Colon (tissue), 2 donors: ENCODE measurements around the gene PPCDC.
"Not testable (repeated sequence)": the region's sequence is repeated elsewhere in the genome, so short reads cannot be mapped to it uniquely, and the experiment has no call there.

ENCODE experiments used
- FAIRE-seq: peaks from 2 replicates; lab custom pipeline; 2012; peaks lifted over from hg19 to GRCh38; lab: Jason Lieb, UNC
- donor health status: control.
- donor health status: control.

The PPCDC gene

DNA sequence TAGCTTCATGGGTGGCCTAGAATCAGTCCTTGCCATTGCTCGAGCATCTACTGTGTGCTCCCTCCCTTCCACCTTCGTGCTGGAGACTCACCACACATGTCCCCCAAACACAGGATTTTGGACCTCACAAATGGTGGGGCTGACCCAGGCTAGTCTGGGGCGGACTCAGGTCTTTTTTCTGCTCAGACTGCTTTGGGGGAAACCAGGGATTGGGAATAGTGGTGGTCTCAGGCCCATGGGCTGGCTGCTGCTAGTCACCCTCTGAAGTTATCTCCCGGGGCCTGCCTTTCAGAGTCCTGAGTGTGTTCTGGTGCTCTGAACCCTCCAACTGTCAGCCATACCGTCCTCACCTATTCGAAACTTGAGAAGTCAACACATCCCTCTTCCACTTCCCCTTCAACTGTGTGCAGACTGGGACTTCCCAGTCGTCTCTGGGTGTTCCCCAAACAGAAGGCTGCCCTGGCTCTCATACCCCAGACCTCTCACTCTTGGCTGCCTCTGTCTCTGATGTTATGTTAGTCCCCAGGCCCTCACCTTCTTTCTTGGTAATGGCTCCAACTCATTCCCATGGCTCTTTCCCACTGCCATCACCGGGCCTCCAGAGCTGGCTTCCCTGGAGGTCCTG lies 46.0 kb downstream of the PPCDC start:
- FAIRE-seq = no peak

DNA sequence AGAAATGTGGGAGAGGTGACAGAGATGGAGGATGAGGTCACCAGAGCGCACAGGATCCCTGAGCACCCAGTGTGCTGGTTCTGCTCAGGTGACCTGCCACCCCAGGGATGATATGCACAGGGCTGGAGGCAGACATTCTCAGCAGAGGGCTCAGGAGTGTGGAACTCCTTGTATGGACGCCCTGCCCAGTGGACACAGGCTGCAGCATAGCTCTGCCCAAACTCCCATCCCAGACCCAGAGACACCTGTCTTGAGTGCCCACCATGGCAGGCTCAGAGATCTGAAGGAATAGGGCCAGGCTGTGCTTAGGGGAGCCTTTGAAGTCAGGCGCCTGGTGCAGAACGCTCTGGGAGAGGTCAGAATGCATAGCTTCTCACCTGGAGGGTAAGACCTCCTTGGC lies 47.3 kb downstream of the PPCDC start:
- FAIRE-seq = no peak

DNA sequence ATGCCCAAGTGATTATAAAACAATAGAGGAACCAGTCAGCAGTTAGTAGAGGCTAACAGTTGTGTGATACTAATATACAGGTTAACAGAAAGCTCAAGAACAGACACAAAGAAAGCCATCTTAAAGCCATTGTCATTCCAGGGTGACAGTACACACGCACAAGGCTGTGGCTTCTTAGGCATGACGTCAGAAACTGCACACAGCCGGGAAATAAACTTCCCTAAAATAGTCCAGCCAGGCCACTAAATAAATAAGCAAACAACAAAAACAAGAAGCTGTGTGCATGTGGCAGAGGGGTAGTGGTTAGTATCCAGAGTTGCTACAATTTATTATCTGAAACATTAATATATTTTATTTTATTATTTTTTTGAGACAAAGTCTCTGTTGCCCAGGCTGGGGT lies 49.8 kb downstream of the PPCDC start:
- no peak for FAIRE-seq

DNA sequence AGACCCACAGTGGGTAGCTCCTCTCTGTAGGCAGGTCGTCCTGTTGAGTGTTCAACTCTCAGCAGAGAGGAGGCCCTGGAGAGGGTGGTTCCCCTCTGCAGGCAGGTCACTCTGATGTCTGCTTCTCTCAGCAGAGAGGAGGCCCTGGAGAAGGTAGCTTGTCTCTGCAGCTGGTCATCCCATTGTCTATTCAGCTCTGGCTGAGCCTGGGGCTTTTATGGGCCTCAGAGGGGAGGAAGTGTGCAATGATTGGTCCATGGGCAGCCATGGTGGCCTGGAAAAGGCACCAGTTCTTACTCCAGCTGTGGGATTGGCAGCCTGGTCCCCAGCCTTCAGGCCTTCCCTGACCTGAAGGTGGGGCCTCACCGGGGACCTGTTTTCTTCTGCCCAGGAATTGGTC lies 52.9 kb downstream of the PPCDC start:
- FAIRE-seq = no peak

DNA sequence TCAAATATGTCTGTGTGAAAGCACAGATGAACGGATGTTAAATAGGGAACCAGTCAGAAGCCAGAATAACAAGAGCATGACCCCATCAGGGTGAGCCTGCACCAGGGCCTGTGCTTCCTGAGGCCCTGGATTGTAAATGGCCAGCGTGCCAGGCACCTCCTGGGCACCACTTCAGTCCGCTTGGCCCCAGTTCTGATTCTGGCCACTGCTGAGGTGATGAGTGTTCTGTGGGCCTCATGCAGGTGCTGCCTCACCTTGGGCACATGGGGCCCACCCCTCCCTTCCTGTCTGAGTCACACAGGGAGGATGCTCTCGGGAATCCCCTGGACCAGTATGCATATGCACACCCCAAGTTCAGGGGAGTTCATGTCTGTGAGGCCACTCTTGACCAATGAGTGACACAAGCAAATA lies 54.2 kb downstream of the PPCDC start:
- FAIRE-seq = not testable (repeated sequence)

DNA sequence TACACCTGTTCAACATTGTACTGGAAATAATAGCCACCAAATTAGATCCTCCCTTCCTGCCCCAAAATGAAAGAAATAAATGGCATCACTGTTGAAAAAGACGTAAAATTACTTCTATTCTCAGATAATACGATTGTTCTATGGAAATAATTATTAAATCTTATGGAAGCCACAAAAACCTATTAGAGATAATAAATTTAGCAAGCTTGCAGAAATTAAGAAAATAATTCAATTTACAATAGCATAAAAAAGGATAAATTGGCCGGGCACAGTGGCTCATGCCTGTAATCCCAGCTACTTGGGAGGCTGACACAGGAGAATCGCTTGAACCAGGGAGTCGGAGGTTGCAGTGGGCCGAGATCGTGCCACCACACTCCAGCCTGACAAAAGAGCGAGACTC lies 57.8 kb downstream of the PPCDC start:
- FAIRE-seq = no peak

DNA sequence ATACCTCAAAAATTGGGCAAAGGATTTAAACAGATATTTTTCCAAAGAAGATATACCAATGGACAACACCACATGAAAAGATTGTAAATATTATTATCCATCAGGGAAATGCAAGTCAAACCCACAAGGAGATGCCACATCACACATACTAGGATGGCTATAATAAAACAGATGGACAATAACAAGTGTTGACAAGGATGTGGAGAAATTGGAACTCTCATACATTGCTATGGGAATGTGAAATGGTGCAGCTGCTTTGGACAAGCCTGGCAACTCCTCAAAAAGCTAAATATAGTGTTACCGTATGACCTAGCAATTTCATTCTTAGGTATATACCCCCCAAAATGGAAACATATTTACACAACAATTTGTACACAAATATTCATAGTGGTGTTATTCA lies 59.3 kb downstream of the PPCDC start:
- FAIRE-seq = no peak

DNA sequence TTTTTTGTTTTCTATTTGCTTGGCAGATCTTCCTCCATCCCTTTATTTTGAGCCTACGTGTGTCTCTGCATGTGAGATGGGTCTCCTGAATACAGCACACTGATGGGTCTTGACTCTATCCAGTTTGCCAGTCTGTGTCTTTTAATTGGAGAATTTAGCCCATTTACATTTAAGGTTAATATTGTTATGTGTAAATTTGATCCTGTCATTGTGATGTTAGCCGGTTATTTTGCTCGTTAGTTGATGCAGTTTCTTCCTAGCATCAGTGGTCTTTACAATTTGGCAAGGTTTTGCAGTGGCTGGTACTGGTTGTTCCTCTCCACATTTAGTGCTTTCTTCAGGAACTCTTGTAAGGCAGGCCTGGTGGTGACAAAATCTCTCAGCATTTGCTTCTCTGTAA lies 62.3 kb downstream of the PPCDC start:
- FAIRE-seq = not testable (repeated sequence)

DNA sequence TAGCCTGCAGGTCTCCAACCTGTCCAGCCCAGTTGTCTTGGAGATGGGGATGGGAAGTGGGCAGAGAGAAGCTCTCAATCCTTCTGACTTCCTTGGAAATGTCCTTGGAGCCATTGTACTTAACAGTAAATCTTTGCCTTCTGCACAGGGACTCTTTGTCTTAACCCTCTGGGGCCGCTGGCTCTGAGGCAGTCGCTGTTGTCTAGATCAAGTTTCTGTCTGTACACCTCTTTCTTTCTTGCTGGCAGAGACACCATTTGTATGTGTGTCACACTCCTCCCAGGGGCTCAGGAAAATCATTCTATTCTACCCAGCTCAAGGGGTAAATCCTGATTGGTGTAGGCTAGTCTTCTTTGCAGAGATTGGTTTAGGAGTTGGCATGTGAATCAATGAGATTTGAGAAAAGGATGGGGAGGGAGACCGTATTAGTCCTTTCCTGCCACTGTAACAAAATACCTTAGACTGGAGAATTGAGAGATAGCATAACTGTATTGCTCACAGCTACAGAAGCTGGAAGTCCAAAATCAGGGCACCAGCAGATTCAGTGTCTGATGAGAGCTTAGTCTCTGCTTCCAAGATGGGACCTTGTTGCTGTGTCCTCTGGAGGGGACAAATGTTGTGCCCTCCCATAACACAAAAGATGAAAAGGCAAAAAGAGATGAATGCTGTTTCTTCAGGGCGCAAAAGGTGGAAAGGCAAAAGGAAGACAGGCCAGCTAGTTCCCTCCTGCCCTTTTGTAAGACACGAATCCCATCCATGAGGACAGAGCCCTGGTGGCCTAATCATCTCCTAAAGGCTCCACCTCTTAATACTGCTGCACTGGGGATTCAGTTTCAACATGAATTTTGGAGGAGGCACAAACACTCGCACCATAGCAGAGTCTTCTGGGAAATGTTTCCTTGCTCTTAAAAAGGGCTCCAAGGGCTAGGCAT lies 66.3 kb downstream of the PPCDC start:
- no peak for FAIRE-seq

DNA sequence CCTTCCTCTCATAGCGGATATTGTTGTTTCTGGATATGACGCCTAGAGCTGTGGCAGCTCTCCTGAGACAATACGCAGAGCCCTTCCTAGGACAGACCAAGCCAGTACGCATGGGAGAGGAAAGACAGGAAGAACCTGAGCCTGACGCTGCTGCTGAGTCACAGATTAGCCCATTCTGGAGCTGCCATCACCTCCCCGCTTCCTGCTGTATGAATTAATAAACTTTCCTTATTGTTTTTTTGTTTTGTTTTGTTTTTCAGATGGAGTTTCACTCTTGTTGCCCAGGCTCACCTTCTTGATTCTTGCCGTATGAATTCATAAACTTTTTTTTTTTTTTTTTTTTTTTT lies 67.0 kb downstream of the PPCDC start:
- no peak for FAIRE-seq

DNA sequence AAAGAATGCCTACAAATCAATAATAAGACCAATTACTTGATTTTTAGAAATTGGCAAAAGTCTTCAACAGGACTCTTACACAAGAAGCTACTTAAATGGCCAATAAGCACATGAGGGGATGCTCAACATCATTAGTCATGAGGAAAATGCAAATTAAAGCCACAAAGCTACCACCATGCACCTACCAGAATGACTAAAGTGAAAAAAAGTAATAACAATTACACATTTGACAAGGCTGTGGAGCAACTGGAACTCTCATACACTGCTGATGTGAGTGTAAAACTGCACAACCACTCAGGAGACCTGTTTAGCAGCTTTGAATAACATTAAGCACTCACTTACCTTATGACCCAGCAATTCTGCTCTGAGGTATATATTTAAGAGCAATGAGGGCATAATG lies 68.4 kb downstream of the PPCDC start:
- no peak for FAIRE-seq

DNA sequence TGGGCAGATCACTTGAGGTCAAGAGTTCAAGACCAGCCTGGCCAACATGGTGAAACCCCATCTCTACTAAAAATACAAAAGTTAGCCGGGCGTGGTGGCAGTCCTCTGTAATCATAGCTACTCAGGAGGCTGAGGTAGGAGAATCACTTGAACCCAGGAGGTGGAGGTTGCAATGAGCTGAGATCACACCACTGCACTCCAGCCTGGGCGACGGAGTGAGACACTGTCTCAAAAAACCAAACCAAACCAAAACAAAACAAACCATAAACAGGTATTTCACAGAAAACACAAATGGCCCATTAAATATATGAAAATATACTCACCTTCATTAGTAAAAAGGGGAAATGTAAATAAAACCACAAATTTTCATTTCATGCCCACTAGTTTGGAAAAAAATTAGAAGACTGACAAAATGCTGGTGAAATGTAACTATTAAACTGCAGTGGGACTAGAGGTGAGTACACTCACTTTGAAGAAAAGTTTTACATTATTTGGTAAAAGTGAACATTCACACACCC lies 71.6 kb downstream of the PPCDC start:
- not testable (repeated sequence) for FAIRE-seq

DNA sequence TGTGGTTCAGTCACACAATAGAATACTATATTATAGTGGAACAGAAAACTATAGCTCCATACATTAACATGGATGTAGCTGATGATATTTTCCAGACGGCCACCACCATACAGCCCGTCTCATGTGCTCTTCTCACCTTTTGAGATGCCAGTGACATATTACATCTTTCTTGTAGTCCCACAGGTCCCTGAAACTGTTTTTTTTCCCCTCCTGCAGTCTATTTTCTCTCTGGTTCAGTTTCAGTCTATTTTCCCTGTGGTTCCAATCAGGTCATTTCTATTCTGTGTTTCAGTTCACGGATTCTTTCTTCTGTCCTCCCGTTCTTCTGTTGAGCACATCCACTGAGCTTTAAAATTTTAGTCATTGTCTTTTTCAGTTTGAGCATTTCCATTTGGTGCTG lies 72.2 kb downstream of the PPCDC start:
- no peak for FAIRE-seq

DNA sequence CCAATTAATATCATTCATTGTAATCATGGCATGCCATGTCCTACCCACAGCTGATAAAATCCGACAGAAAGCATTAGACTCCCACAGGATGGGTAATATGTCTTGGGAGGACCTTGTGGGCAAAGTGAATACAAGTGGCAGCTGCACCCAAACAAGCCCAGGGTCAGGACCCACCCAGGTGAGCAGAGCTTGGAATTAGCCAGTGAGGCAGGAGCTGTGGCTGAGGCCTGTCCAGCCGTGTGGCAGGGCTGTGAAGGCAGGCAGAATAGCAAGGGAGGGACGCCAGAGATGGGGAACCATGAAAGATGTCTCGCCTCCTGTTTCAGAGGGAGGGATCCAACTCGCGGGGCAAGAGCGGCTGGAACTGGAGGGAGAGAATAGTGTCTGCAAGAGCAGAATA lies 74.5 kb downstream of the PPCDC start:
- FAIRE-seq = no peak

DNA sequence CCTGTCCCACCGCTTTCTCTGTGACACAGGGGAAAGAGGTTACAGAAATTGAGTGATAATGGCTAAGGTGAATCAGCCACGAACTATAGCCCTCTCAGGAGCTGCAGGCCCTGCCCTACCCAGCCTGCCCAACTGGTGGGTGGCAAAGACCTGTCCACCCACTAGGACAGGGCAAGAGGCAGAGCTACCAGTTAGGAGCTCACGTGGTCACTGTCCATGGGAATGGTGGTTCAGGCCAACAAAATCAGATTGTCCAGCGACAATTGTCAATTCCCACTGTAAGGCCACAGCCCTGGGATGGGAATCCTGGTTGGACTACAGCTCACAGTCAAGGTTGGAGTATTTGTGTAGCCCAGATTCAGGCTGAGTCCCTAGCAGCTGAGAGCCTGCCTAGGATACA lies 75.0 kb downstream of the PPCDC start:
- FAIRE-seq = no peak
